ENCODE data around the gene RARG.

GRCh38 chr12:53224897-53225634 is 6.9 kb downstream of the RARG start:
- TF ChIP-seq CTCF (IDR thresholded peaks at IDR 0.05) (no peak), EZH2 (IDR thresholded peaks at IDR 0.05; ENCODE audit: borderline replicate concordance, insufficient read depth, low read depth, low read length, poor library complexity, severe bottlenecking) (no peak)

Data from B cell (primary cell).